Measurements from ENCODE around the gene NPFFR1. TPM values are rescaled to one million over a fixed set of nuclear protein-coding genes. Genes with fewer than 3 reads are reported as not detected.
"Not testable (repeated sequence)": the region's sequence is repeated elsewhere in the genome, so short reads cannot be mapped to it uniquely, and the experiment has no call there.

Gene NPFFR1
- total RNA-seq, 1 experiment from 2014 or later, result not detected

DNA sequence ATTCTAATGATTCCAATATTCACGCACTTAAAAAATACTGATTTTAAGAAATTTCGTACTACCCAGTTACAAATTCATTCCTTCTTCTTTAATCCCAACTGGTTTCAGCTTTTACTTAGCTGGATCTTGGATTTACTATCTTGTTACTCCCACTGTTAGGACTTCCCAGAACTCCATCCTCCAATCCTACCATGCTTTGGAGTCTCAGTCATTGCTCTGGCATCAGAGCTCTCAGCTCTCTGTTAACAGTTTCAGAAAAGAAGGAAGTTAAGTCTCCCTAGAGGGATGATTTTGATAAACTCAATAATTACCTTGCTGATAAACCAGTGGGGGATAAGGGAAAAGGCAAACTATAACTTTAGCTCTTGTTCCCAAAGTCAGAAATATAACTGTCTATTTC is 60.1 kb downstream of the NPFFR1 start:
- no peak for DNase-seq
- Histone ChIP-seq H3K9me3 (no peaks in the 10 kb centered on the region), H3K4me3 (no peak overlapping the region), H3K36me3 (peaks cover 43% of the 10 kb centered on the region), H3K27me3 (no peaks in the 10 kb centered on the region)

DNA sequence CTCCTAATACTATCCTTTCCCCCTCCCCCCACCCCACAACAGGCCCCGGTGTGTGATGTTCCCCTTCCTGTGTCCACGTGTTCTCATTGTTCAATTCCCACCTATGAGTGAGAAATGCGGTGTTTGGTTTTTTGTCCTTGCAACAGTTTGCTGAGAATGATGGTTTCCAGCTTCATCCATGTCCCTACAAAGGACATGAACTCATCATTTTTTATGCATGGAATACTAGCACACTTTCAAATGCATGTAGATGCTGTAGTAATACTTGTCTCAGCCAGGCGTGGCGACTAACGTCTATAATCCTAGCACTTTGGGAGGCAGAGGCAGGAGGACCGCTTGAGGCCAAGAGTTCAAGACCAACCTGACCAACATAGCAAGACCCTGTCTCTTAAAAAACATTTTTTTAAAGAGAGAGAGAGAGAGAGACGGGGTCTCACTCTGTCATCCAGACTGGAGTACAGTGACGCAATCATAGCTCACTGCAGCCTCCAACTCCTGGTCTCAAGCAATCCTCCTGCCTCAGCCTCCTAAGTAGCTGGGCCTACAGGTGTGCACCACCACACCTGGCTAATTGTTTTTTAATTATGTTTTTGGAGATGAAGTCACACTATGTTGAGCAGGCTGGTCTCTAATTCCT is 60.9 kb downstream of the NPFFR1 start:
- not testable (repeated sequence) for H3K9me3 ChIP-seq, DNase-seq
- peaks cover 42% of the 10 kb centered on the region for H3K36me3 ChIP-seq

DNA sequence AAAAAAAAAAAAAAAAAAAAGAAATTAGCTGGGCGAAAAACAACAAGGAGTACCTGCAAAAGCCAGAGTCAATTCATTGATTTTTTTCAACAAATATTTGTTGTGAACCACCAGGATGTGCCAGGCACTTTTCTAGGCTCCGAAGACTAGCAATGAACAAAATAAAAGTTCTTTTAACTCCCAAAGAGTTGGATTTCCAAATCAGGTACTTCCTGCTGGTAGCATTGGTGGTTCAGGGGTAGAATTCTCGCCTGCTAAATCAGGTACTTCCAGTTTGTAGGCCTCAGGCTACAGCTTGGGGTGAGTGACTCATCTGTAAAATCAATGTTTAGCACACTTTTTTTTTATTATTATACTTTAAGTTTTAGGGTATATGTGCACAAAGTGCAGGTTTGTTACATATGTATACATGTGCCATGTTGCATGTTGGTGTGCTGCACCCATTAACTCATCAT is 61.4 kb downstream of the NPFFR1 start:
- H3K4me3 ChIP-seq, result no peak overlapping the region
- H3K36me3 ChIP-seq, result peaks cover 44% of the 10 kb centered on the region
- DNase-seq, result no peak
- no peaks in the 10 kb centered on the region for H3K27me3 ChIP-seq
- H3K9me3 ChIP-seq, result no peaks in the 10 kb centered on the region

More for the DNA sequence above, 60.9 kb downstream of the NPFFR1 start:
- H3K27me3 ChIP-seq, H3K4me3 ChIP-seq: not testable (repeated sequence)

DNA sequence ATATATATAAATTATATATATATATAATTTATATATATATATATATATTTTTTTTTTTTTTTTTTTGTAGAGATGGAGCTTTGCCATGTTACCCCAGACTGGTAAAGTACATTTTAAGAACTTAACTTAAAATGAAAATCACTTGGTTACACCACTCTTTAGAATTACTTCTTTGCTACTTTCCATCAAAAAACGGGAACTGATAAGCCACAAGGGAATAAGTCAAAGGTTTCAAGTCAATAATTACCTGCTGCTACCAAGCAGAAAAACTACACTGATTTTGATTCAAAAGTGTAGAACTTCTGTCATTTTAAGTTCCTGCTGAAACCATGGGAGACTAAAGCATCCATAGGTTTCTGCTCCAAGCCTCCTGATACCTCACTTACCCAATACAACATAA is 62.8 kb downstream of the NPFFR1 start:
- Histone ChIP-seq H3K27me3 (no peaks in the 10 kb centered on the region), H3K36me3 (peaks cover 49% of the 10 kb centered on the region)
- no peak for DNase-seq

DNA sequence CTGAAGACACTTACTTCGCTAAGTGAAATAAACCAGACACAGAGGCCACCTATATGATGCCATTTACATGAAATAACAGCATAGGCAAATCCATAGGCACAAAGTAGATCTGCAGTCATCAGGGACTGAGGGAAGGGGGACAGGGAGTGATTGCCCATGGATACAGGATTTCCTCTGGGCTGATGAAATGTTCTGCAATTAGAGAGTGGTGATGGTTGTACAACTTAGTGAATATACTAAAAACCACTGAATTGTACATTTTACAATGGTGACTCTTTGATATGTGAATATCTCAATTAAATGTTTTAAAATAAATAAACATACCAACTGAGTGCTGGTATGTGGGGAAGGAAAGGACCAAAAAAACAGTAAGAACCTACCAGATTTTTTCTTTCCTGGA is 70.9 kb downstream of the NPFFR1 start:
- peaks cover 96% of the 10 kb centered on the region for H3K36me3 ChIP-seq
- H3K27me3 ChIP-seq, result no peaks in the 10 kb centered on the region
- H3K4me3 ChIP-seq, result no peak overlapping the region
- DNase-seq, result no peak
- no peaks in the 10 kb centered on the region for H3K9me3 ChIP-seq

More for the DNA sequence above, 62.8 kb downstream of the NPFFR1 start:
- Histone ChIP-seq H3K9me3 (no peaks in the 10 kb centered on the region), H3K4me3 (no peak overlapping the region)

DNA sequence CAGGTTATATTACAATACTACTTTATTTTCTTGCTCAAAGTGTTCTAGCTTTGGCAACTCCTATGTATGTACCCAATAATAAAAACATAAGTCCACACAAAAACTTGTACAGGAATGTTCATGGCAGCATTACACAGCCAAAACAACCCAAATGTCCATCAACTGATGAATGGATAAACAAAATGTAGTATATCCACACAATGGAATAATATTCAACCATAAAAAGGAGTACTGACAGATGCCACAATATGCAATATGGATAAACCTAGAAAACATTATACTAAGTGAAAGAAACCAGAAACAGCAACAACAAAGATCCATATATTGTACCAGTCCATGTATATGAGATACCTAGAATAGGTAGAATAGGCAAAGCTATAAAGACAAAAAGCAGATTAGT is 71.5 kb downstream of the NPFFR1 start:
- no peak for DNase-seq
- H3K27me3 ChIP-seq, result no peaks in the 10 kb centered on the region
- H3K36me3 ChIP-seq, result peaks cover 96% of the 10 kb centered on the region
- no peak overlapping the region for H3K4me3 ChIP-seq
- no peaks in the 10 kb centered on the region for H3K9me3 ChIP-seq

DNA sequence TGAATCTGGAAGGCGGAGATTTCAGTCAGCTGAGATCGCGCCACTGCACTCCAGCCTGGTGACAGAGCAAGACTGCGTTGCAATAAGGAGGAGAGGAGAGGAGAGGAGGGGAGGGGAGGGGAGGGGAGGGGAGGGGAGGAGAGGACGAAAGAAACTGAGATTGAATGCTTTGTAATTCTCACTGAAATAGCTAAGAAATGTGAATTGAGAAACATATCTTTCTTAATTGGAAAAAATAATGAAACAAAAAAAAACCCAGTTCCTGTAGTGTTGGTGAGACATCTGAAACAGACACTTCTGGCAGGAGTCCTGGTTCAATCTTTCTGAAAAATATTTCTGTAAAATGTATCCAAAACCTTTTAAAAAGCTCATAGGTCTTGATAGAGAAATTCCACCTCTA is 77.0 kb downstream of the NPFFR1 start:
- DNase-seq, result no peak
- Histone ChIP-seq H3K36me3 (peaks cover 92% of the 10 kb centered on the region), H3K9me3 (no peaks in the 10 kb centered on the region), H3K27me3 (no peaks in the 10 kb centered on the region), H3K4me3 (no peak overlapping the region)

DNA sequence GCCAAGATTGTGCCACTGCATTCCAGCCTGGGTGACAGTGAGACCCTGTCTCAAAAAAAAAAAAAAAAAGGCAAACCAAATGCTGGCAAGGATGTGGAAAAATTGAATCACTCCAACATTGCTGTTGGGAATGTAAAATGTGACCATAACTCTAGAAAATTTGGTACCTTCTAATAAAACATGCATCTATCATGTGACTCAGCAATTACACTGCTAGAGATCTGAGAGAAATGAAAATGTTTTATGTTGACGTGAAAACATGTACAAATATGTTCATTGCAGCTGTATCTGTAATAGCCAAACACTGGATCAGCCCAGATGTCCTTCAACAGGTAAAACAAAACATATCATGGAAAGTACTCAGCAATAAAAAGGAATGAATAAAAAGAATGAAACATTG is 82.7 kb downstream of the NPFFR1 start:
- Histone ChIP-seq H3K4me3 (no peak overlapping the region), H3K36me3 (peaks cover 85% of the 10 kb centered on the region), H3K27me3 (no peaks in the 10 kb centered on the region), H3K9me3 (peaks cover 9% of the 10 kb centered on the region; the same call in 1 of the 2 replicates)
- no peak for DNase-seq

DNA sequence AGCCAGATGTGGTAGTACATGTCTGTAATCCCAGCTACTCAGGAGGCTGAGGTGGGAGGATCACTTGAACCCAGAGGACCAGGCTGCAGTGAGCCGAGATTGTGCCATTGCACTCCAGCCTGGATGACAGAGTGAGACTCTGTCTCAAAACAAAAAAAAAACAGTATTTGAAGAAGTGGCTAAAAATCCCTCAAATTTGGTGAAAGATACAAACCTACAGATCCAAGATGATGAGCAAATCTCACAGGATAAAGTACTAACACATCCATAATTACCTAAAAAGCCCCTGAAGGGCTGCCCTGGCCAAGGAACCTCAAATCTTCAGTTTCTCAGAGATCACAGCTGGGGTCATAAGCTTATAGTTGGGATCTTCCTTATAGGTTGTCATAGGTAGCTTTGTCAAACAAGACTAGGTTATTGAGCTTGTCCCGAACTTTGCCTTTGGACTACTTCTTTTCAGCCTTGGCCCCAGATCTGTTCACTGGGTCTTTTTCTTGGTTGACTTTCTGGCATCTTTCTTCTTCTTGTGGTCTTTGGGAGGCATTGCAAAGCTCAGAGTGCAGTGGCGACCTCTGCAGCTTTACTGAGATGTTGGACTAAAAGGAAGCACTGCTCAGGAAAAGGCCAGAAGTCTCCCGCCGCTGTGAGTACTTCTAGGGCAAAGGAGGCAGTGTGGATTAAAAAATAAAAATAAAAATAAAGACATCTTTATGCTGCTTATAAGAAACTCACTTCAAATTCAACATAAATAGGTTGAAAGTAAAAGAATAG is 84.9 kb downstream of the NPFFR1 start:
- Histone ChIP-seq H3K36me3 (peaks cover 67% of the 10 kb centered on the region), H3K9me3 (peaks cover 9% of the 10 kb centered on the region; the same call in 1 of the 2 replicates)
- no peak for DNase-seq

More for the DNA sequence above, 84.9 kb downstream of the NPFFR1 start:
- H3K4me3 ChIP-seq, result no peak overlapping the region
- H3K27me3 ChIP-seq, result no peaks in the 10 kb centered on the region

Other genes starting within 250 kb of the NPFFR1 start
- 15.0 and 16.3 TPM in 2 replicates for gene MACROH2A2, start 231.2 kb downstream of the NPFFR1 start, total RNA-seq (2014; rRNA removed; shearing (Covaris generic); ENCODE audit: low replicate concordance)
- 20.7 and 21.8 TPM in 2 replicates for gene AIFM2, start 151.2 kb downstream of the NPFFR1 start, total RNA-seq (2014; rRNA removed; shearing (Covaris generic); ENCODE audit: low replicate concordance)
- 19.4 and 29.9 TPM in 2 replicates for gene TYSND1, start 137.3 kb downstream of the NPFFR1 start, total RNA-seq (2014; rRNA removed; shearing (Covaris generic); ENCODE audit: low replicate concordance)
- 55.6 and 67.0 TPM in 2 replicates for gene SAR1A, start 113.5 kb downstream of the NPFFR1 start, total RNA-seq (2014; rRNA removed; shearing (Covaris generic); ENCODE audit: low replicate concordance)
- gene PPA1, start 50.6 kb downstream of the NPFFR1 start, total RNA-seq (2014; rRNA removed; shearing (Covaris generic); ENCODE audit: low replicate concordance), result 437 and 481 TPM in 2 replicates
- 15.8 and 48.2 TPM in 2 replicates for gene LRRC20, start 98.6 kb upstream of the NPFFR1 start, total RNA-seq (2014; rRNA removed; shearing (Covaris generic); ENCODE audit: low replicate concordance)
- gene EIF4EBP2, start 120.1 kb upstream of the NPFFR1 start, total RNA-seq (2014; rRNA removed; shearing (Covaris generic); ENCODE audit: low replicate concordance), result 5.1 and 6.1 TPM in 2 replicates
- gene NODAL, start 157.7 kb upstream of the NPFFR1 start, total RNA-seq (2014; rRNA removed; shearing (Covaris generic); ENCODE audit: low replicate concordance), result not detected in 2 replicates
- 5.3 and 7.8 TPM in 2 replicates for gene PALD1, start 194.8 kb upstream of the NPFFR1 start, total RNA-seq (2014; rRNA removed; shearing (Covaris generic); ENCODE audit: low replicate concordance)

All from MG63 (cell line).